ENCODE results near the gene XG. TPM values are rescaled to one million over a fixed set of nuclear protein-coding genes. Genes with fewer than 3 reads are reported as not detected.

XG gene
- total RNA-seq, 4 donors from 2014 or later = 0.12 to 3.5 (median 0.28) TPM; not detected in 1

- no peak for TF ChIP-seq CTCF (IDR thresholded peaks at IDR 0.05)
- DNase-seq (ENCODE audit: low spot score) (no peak), ATAC-seq (ENCODE audit: low FRiP score) (no peak)
Measured at GRCh38 chrX:2781698-2782097, 29.9 kb downstream of the XG start.

GRCh38 chrX:2782171-2782570 lies 30.3 kb downstream of the XG start:
- DNase-seq (ENCODE audit: low spot score) = no peak
- ATAC-seq (ENCODE audit: low FRiP score) = no peak
- no peak for TF ChIP-seq CTCF (IDR thresholded peaks at IDR 0.05)

GRCh38 chrX:2782778-2783177 lies 30.9 kb downstream of the XG start:
- TF ChIP-seq CTCF (IDR thresholded peaks at IDR 0.05) = no peak
- DNase-seq (ENCODE audit: low spot score) = no peak
- ATAC-seq (ENCODE audit: low FRiP score) = no peak

- ATAC-seq (ENCODE audit: low FRiP score) = no peak
- DNase-seq (ENCODE audit: low spot score) = no peak
- TF ChIP-seq CTCF (IDR thresholded peaks at IDR 0.05) = no peak
Measured at GRCh38 chrX:2784026-2784425, 32.2 kb downstream of the XG start.

GRCh38 chrX:2785538-2785937 lies 33.7 kb downstream of the XG start:
- TF ChIP-seq CTCF (IDR thresholded peaks at IDR 0.05) = no peak
- no peak for ATAC-seq (ENCODE audit: low FRiP score)
- DNase-seq (ENCODE audit: low spot score) = no peak

GRCh38 chrX:2788980-2789379 lies 37.1 kb downstream of the XG start:
- DNase-seq (ENCODE audit: low spot score) (no peak), ATAC-seq (ENCODE audit: low FRiP score) (no peak)
- no peak for TF ChIP-seq CTCF (IDR thresholded peaks at IDR 0.05)

GRCh38 chrX:2789569-2789968 lies 37.7 kb downstream of the XG start:
- TF ChIP-seq CTCF (IDR thresholded peaks at IDR 0.05) = no peak
- no peak for ATAC-seq (ENCODE audit: low FRiP score)

More at GRCh38 chrX:2789569-2789968, 37.7 kb downstream of the XG start:
- DNase-seq (ENCODE audit: low spot score) = no peak
